ENCODE results near the gene TVP23A. TPM values are rescaled to one million over a fixed set of nuclear protein-coding genes. Genes with fewer than 3 reads are reported as not detected.
"Not testable (repeated sequence)": the region's sequence is repeated elsewhere in the genome, so short reads cannot be mapped to it uniquely, and the experiment has no call there.

The TVP23A gene
- polyA plus RNA-seq, 1 donor = 3.5 TPM

DNA sequence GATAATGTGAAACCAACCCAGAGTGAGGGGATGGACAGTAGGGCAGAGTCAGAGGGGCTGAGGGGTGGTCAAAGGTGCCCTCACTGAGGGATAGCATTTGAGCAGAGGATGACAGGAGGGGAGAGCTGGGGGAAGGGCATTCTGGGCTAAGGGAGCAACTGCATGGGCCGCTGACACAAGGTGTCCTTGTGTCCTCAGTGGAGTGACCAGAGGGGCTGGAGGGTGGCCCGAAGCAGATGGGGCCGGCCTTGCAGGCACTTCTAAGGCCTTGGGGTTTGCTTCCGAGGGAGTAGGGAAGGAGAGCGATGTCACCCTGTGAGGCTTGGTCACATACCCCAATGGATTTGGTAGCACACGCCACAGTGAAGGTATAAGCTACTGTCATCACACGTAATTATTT lies 64.9 kb downstream of the TVP23A start:
- Histone ChIP-seq H3K9me3 (ENCODE audit: control insufficient read depth, low read depth, low read length) (no peaks in the 10 kb centered on the region), H3K4me3 (ENCODE audit: low read length) (no peak overlapping the region), H3K27ac (ENCODE audit: low read length) (no peak overlapping the region), H3K36me3 (ENCODE audit: control insufficient read depth, insufficient read depth, low read length) (peaks cover 64% of the 10 kb centered on the region), H3K27me3 (ENCODE audit: control insufficient read depth, insufficient read depth, low read length) (no peaks in the 10 kb centered on the region), H3K4me1 (ENCODE audit: control insufficient read depth, insufficient read depth, low read length) (no peaks in the 10 kb centered on the region)
- WGBS (ENCODE audit: insufficient coverage, low lambda C conversion rate) = 100% methylated on average over 3 of the region's 7 CpGs
- no peak for DNase-seq

DNA sequence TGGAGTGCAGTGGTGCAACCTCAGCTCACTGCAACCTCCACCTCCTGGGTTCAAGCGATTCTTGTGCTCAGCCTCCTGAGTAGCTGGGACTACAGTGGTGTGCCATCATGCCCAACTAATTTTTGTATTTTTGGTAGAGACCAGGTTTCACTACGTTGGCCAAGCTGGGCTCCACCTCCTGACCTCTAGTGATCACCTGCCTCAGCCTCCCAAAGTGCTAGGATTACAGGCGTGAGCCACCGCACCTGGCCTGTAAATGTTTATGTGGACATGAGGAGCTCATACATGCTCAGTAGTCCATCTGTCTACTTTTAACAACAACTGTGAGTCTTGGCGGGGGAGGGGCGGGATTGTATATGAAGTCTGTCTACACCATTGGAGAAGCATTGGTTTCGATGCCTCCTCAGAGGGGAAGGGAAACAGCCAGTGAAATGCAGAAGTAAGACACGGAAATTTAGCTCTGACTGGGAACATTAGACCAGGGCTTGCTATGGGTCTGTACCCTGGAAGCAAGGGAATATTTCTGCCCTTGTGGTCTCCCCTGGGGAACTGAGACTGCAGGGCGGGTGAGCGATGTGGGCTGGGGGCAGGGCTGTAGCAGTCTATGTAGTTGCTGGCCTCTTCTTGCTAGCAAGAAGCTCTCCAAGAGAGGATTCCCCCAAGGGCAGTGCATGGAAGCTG lies 65.6 kb downstream of the TVP23A start:
- Histone ChIP-seq H3K36me3 (ENCODE audit: control insufficient read depth, insufficient read depth, low read length) (peaks cover 63% of the 10 kb centered on the region), H3K9me3 (ENCODE audit: control insufficient read depth, low read depth, low read length) (no peaks in the 10 kb centered on the region), H3K4me1 (ENCODE audit: control insufficient read depth, insufficient read depth, low read length) (no peaks in the 10 kb centered on the region), H3K27me3 (ENCODE audit: control insufficient read depth, insufficient read depth, low read length) (no peaks in the 10 kb centered on the region), H3K27ac (ENCODE audit: low read length) (no peak overlapping the region), H3K4me3 (ENCODE audit: low read length) (no peak overlapping the region)
- WGBS (ENCODE audit: insufficient coverage, low lambda C conversion rate) = no CpG with 5 or more reads among the region's 10 CpGs
- no peak for DNase-seq

- Histone ChIP-seq H3K27me3 (ENCODE audit: control insufficient read depth, insufficient read depth, low read length) (no peaks in the 10 kb centered on the region), H3K4me3 (ENCODE audit: low read length) (no peak overlapping the region), H3K9me3 (ENCODE audit: control insufficient read depth, low read depth, low read length) (no peaks in the 10 kb centered on the region), H3K27ac (ENCODE audit: low read length) (no peak overlapping the region), H3K36me3 (ENCODE audit: control insufficient read depth, insufficient read depth, low read length) (peaks cover 60% of the 10 kb centered on the region), H3K4me1 (ENCODE audit: control insufficient read depth, insufficient read depth, low read length) (no peaks in the 10 kb centered on the region)
- no peak for DNase-seq
- WGBS (ENCODE audit: insufficient coverage, low lambda C conversion rate) = no CpG with 5 or more reads among the region's 13 CpGs
Observed at GRCh38 chr16:10751291-10751697, 67.3 kb downstream of the TVP23A start.

GRCh38 chr16:10750793-10751192 lies 67.8 kb downstream of the TVP23A start:
- no peak for DNase-seq
- H3K27ac ChIP-seq (ENCODE audit: low read length) = no peak overlapping the region

GRCh38 chr16:10745841-10746240 lies 72.8 kb downstream of the TVP23A start:
- Histone ChIP-seq H3K27ac (ENCODE audit: low read length) (no peak overlapping the region), H3K27me3 (ENCODE audit: control insufficient read depth, insufficient read depth, low read length) (no peaks in the 10 kb centered on the region), H3K4me3 (ENCODE audit: low read length) (no peak overlapping the region), H3K36me3 (ENCODE audit: control insufficient read depth, insufficient read depth, low read length) (peaks cover 35% of the 10 kb centered on the region), H3K4me1 (ENCODE audit: control insufficient read depth, insufficient read depth, low read length) (peaks cover 5% of the 10 kb centered on the region), H3K9me3 (ENCODE audit: control insufficient read depth, low read depth, low read length) (no peaks in the 10 kb centered on the region)
- no CpG with 5 or more reads among the region's 2 CpGs for WGBS (ENCODE audit: insufficient coverage, low lambda C conversion rate)
- DNase-seq = no peak

More at GRCh38 chr16:10750793-10751192, 67.8 kb downstream of the TVP23A start:
- Histone ChIP-seq H3K4me3 (ENCODE audit: low read length) (no peak overlapping the region), H3K36me3 (ENCODE audit: control insufficient read depth, insufficient read depth, low read length) (peaks cover 56% of the 10 kb centered on the region), H3K4me1 (ENCODE audit: control insufficient read depth, insufficient read depth, low read length) (no peaks in the 10 kb centered on the region), H3K9me3 (ENCODE audit: control insufficient read depth, low read depth, low read length) (no peaks in the 10 kb centered on the region), H3K27me3 (ENCODE audit: control insufficient read depth, insufficient read depth, low read length) (no peaks in the 10 kb centered on the region)
- no CpG with 5 or more reads among the region's 11 CpGs for WGBS (ENCODE audit: insufficient coverage, low lambda C conversion rate)

GRCh38 chr16:10744370-10745030 lies 74.1 kb downstream of the TVP23A start:
- peaks cover 26% of the 10 kb centered on the region for H3K36me3 ChIP-seq (ENCODE audit: control insufficient read depth, insufficient read depth, low read length)
- DNase-seq = no peak
- H3K27ac ChIP-seq (ENCODE audit: low read length) = peak overlapping the region; percentile 32
- WGBS (ENCODE audit: insufficient coverage, low lambda C conversion rate) = 28% methylated on average over 3 of the region's 17 CpGs
- H3K4me1 ChIP-seq (ENCODE audit: control insufficient read depth, insufficient read depth, low read length) = peaks cover 5% of the 10 kb centered on the region
- H3K9me3 ChIP-seq (ENCODE audit: control insufficient read depth, low read depth, low read length) = no peaks in the 10 kb centered on the region
- peak overlapping the region; percentile 81 for H3K4me3 ChIP-seq (ENCODE audit: low read length)
- H3K27me3 ChIP-seq (ENCODE audit: control insufficient read depth, insufficient read depth, low read length) = no peaks in the 10 kb centered on the region

- WGBS (ENCODE audit: insufficient coverage, low lambda C conversion rate) = 0% methylated on average over 5 of the region's 57 CpGs
- Histone ChIP-seq H3K4me1 (ENCODE audit: control insufficient read depth, insufficient read depth, low read length) (peaks cover 5% of the 10 kb centered on the region), H3K4me3 (ENCODE audit: low read length) (peak within 1 kb of the TSS; percentile 81), H3K36me3 (ENCODE audit: control insufficient read depth, insufficient read depth, low read length) (peaks cover 21% of the 10 kb centered on the region), H3K27ac (ENCODE audit: low read length) (peak within 1 kb of the TSS; percentile 99), H3K27me3 (ENCODE audit: control insufficient read depth, insufficient read depth, low read length) (no peaks in the 10 kb centered on the region), H3K9me3 (ENCODE audit: control insufficient read depth, low read depth, low read length) (no peaks in the 10 kb centered on the region)
- DNase-seq = peak; percentile 98 to 100
Observed at GRCh38 chr16:10743610-10744369, 74.8 kb downstream of the TVP23A start, which contains the start of gene NUBP1. Gene NUBP1 (plus strand): TSS chr16:10743842. CDS start chr16:10743864, 22 bp downstream.

GRCh38 chr16:10743227-10743609 lies 75.4 kb downstream of the TVP23A start:
- Histone ChIP-seq H3K27ac (ENCODE audit: low read length) (peak overlapping the region; percentile 99), H3K36me3 (ENCODE audit: control insufficient read depth, insufficient read depth, low read length) (peaks cover 17% of the 10 kb centered on the region), H3K4me3 (ENCODE audit: low read length) (peak overlapping the region; percentile 81), H3K4me1 (ENCODE audit: control insufficient read depth, insufficient read depth, low read length) (peaks cover 5% of the 10 kb centered on the region), H3K27me3 (ENCODE audit: control insufficient read depth, insufficient read depth, low read length) (no peaks in the 10 kb centered on the region), H3K9me3 (ENCODE audit: control insufficient read depth, low read depth, low read length) (no peaks in the 10 kb centered on the region)
- WGBS (ENCODE audit: insufficient coverage, low lambda C conversion rate) = 20% methylated on average over 1 of the region's 5 CpGs
- DNase-seq = no peak

GRCh38 chr16:10741844-10742243 lies 76.8 kb downstream of the TVP23A start:
- no peaks in the 10 kb centered on the region for H3K9me3 ChIP-seq (ENCODE audit: control insufficient read depth, low read depth, low read length)
- H3K27me3 ChIP-seq (ENCODE audit: control insufficient read depth, insufficient read depth, low read length) = no peaks in the 10 kb centered on the region
- no peak overlapping the region for H3K4me3 ChIP-seq (ENCODE audit: low read length)
- no peak overlapping the region for H3K27ac ChIP-seq (ENCODE audit: low read length)
- H3K36me3 ChIP-seq (ENCODE audit: control insufficient read depth, insufficient read depth, low read length) = peaks cover 6% of the 10 kb centered on the region
- peaks cover 5% of the 10 kb centered on the region for H3K4me1 ChIP-seq (ENCODE audit: control insufficient read depth, insufficient read depth, low read length)
- WGBS (ENCODE audit: insufficient coverage, low lambda C conversion rate) = no CpG with 5 or more reads among the region's 4 CpGs
- no peak for DNase-seq

DNA sequence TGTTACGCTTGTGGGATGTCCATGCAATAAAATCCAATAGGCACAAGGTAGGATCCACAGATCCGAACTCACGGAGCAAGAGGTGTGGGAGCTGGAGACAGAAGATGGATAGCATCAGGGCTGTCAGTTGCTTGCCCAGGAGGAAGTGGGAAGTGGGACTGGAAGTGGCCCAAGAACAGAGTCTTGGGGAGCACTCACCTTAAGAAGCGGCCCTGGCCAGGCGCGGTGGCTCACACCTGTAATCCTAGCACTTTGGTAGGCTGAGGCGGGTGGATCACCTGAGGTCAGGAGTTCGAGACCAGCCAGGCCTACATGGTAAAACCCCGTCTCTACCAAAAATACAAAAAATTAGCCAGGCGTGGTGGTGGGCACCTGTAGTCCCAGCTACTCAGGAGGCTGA lies 77.3 kb downstream of the TVP23A start:
- not testable (repeated sequence) for H3K9me3 ChIP-seq (ENCODE audit: control insufficient read depth, low read depth, low read length); H3K27ac ChIP-seq (ENCODE audit: low read length); DNase-seq; H3K4me3 ChIP-seq (ENCODE audit: low read length); H3K36me3 ChIP-seq (ENCODE audit: control insufficient read depth, insufficient read depth, low read length); H3K27me3 ChIP-seq (ENCODE audit: control insufficient read depth, insufficient read depth, low read length); H3K4me1 ChIP-seq (ENCODE audit: control insufficient read depth, insufficient read depth, low read length)
- WGBS (ENCODE audit: insufficient coverage, low lambda C conversion rate) = no CpG with 5 or more reads among the region's 10 CpGs
